ENCODE results near the gene SFXN5. TPM values are rescaled to one million over a fixed set of nuclear protein-coding genes. Genes with fewer than 3 reads are reported as not detected.
A peak's percentile ranks its signal among the peaks of the same experiment; 100 is the strongest.

SFXN5 gene
- total RNA-seq, 2 donors from 2014 or later = 9.0 to 10.5 TPM

- ATAC-seq (no peak), DNase-seq (no peak)
- intact Hi-C loops (cut with DNase I) = no loop called here
These were observed 64.4 kb downstream of the SFXN5 start for GRCh38 chr2:73006969-73007710.

GRCh38 chr2:73004889-73005596 is 66.5 kb downstream of the SFXN5 start:
- DNase-seq (no peak), ATAC-seq (peak; percentile 48 to 62)
- intact Hi-C loops (cut with DNase I) = no loop called here

GRCh38 chr2:73004466-73004865 is 67.0 kb downstream of the SFXN5 start:
- intact Hi-C loops (cut with DNase I) = no loop called here
- DNase-seq (no peak), ATAC-seq (no peak)

- no peak for ATAC-seq
- no peak for DNase-seq
- intact Hi-C loops (cut with DNase I) = no loop called here
These were observed 68.5 kb downstream of the SFXN5 start for GRCh38 chr2:73003027-73003426.

GRCh38 chr2:73000808-73001570 is 70.5 kb downstream of the SFXN5 start:
- ATAC-seq (no peak), DNase-seq (no peak)
- intact Hi-C loops (cut with DNase I) = no loop called here

- ATAC-seq (peak in 1 of 2 donors; percentile 33), DNase-seq (no peak)
- intact Hi-C loops (cut with DNase I) = loop anchor here in 1 of 2 donors (10.0 kb wide), 1 partner anchor 175 kb away; no protein-coding TSS in a partner anchor
These were observed 71.5 kb downstream of the SFXN5 start for GRCh38 chr2:72999729-73000725.

- DNase-seq = no peak
- intact Hi-C loops (cut with DNase I) = loop anchor here in 1 of 2 donors (10.0 kb wide), 1 partner anchor 176 kb away; no protein-coding TSS in a partner anchor
- no peak for ATAC-seq
These were observed 72.8 kb downstream of the SFXN5 start for GRCh38 chr2:72998724-72999123.

- DNase-seq (no peak), ATAC-seq (no peak)
- intact Hi-C loops (cut with DNase I) = loop anchor here in 1 of 2 donors (10.0 kb wide), 1 partner anchor 177 kb away; no protein-coding TSS in a partner anchor
These were observed 73.3 kb downstream of the SFXN5 start for GRCh38 chr2:72998234-72998651.

GRCh38 chr2:72996117-72996502 is 75.4 kb downstream of the SFXN5 start:
- DNase-seq (no peak), ATAC-seq (no peak)
- intact Hi-C loops (cut with DNase I) = loop anchor here in 1 of 2 donors (10.0 kb wide), 1 partner anchor 179 kb away; no protein-coding TSS in a partner anchor

GRCh38 chr2:72995430-72996116 is 75.9 kb downstream of the SFXN5 start:
- DNase-seq (no peak), ATAC-seq (no peak)
- intact Hi-C loops (cut with DNase I) = loop anchor here in 1 of 2 donors (10.0 kb wide), 1 partner anchor 179 kb away; no protein-coding TSS in a partner anchor

GRCh38 chr2:72994991-72995380 is 76.5 kb downstream of the SFXN5 start:
- intact Hi-C loops (cut with DNase I) = loop anchor here (5.0 to 10.0 kb wide), 2 partner anchors 180 to 182 kb away; no protein-coding TSS in a partner anchor
- DNase-seq (no peak), ATAC-seq (no peak)

GRCh38 chr2:72994282-72994990 is 77.1 kb downstream of the SFXN5 start:
- ATAC-seq (no peak), DNase-seq (no peak)
- intact Hi-C loops (cut with DNase I) = loop anchor here (5.0 to 10.0 kb wide), 2 partner anchors 180 to 183 kb away; no protein-coding TSS in a partner anchor

- DNase-seq = no peak
- intact Hi-C loops (cut with DNase I) = loop anchor here (2.0 to 10.0 kb wide), 3 partner anchors 169 to 183 kb away; no protein-coding TSS in a partner anchor
- no peak for ATAC-seq
These were observed 77.6 kb downstream of the SFXN5 start for GRCh38 chr2:72993933-72994280.

- no peak for DNase-seq
- peak in 1 of 2 donors; percentile 6 for ATAC-seq
- intact Hi-C loops (cut with DNase I) = loop anchor here (2.0 to 10.0 kb wide), 3 partner anchors 169 to 184 kb away; no protein-coding TSS in a partner anchor
These were observed 78.2 kb downstream of the SFXN5 start for GRCh38 chr2:72993147-72993932.

- ATAC-seq (no peak), DNase-seq (no peak)
- intact Hi-C loops (cut with DNase I) = loop anchor here (2.0 to 10.0 kb wide), 3 partner anchors 170 to 185 kb away; no protein-coding TSS in a partner anchor
These were observed 78.8 kb downstream of the SFXN5 start for GRCh38 chr2:72992734-72993102.
